Ovary (tissue), 9 donors: ENCODE data around the gene WTAP. TPM values are rescaled to one million over a fixed set of nuclear protein-coding genes. Genes with fewer than 3 reads are reported as not detected.
A peak's percentile ranks its signal among the peaks of the same experiment; 100 is the strongest.
"Not testable (repeated sequence)": the region's sequence is repeated elsewhere in the genome, so short reads cannot be mapped to it uniquely, and the experiment has no call there.

Experiments used
- DNase-seq, 5 donors: peaks; one replicate each; pipeline ENCODE4 v3.0.0-alpha.2; 2019 to 2020
- H3K27ac ChIP-seq, 2 donors: fragments of 200-600 bp; one replicate each; pipeline versions ENCODE4 v1.5.1 to v1.8.0; 2019 to 2022
- H3K27me3 ChIP-seq: fragments of 200-600 bp; one replicate; pipeline ENCODE4 v1.8.0; 2022
- H3K36me3 ChIP-seq: fragments of 200-600 bp; sonication (generic); one replicate; pipeline ENCODE4 v1.5.1; 2019
- H3K4me1 ChIP-seq: one replicate; pipeline ENCODE4 v1.8.1; 2013; ENCODE audit warnings: mild to moderate bottlenecking, moderate library complexity; ENCODE audit not compliant: insufficient read depth
- H3K4me3 ChIP-seq: fragments of 200-600 bp; sonication (generic); one replicate; pipeline ENCODE4 v1.5.1; 2017
- H3K9me3 ChIP-seq, 2 donors: fragments of 200-600 bp in 1 of 2; sonication (generic) in 1 of 2; one replicate each; pipeline versions ENCODE4 v1.5.1 to v1.8.1; 2013 to 2019; ENCODE audit warnings: mild to moderate bottlenecking in 1 of 2, moderate library complexity in 1 of 2
- CTCF ChIP-seq, 3 donors: fragments of 450-650 bp in 2 of 3; fragments of 200-600 bp in 1 of 3; IDR thresholded peaks; one replicate each; pipeline versions ENCODE4 v1.5.1 to v1.8.0; 2016 to 2022; ENCODE audit warnings: antibody characterized with exemption in 3 of 3, mild to moderate bottlenecking in 1 of 3
- EP300 ChIP-seq: sonication (generic); formaldehyde crosslinking; IDR thresholded peaks from one replicate; pipeline ENCODE4 v1.6.1; 2017; ENCODE audit warnings: antibody characterized with exemption
- POLR2A ChIP-seq: fragments of 450-650 bp; IDR thresholded peaks from one replicate; pipeline ENCODE4 v1.6.1; 2017; ENCODE audit warnings: antibody characterized with exemption, mild to moderate bottlenecking, moderate library complexity
- WGBS, 3 donors: extraction: QIAGEN DNeasy Blood & Tissue Kit in 1 of 3; methylation state at CpG; one replicate each; pipeline versions ENCODE4 v1.1.5 to v1.1.7; 2013 to 2017; 5-methylcytosine and 5-hydroxymethylcytosine counted together
- intact Hi-C, 4 donors: fragments of 100-400 bp; cut with DNase I; formaldehyde crosslinking; loops; one replicate each; pipeline versions ENCODE4 v1.11.0 to v1.15.1; 2022 to 2023
- polyA plus RNA-seq, 2 donors: library from polyadenylated mRNA; stranded (reverse); fragments of 200-250 nt in 1 of 2; fragments of 350-450 nt in 1 of 2; fragmentation: Illumina TruSeq in 1 of 2; extraction: RNeasy Lipid Tissue Mini Kit (QIAGEN cat#74804) in 1 of 2; gene quantifications; one replicate each; pipeline ENCODE4 v1.2.3, GENCODE V29; 2013 to 2014
- total RNA-seq, 7 donors: library from RNA; depleted of rRNA in 2 of 7; stranded (reverse); fragments of >200 nt in 2 of 7; fragmentation: NEBNext Ultra II Directional in 3 of 7; extraction: Animal tissue kit (Norgen Biotek cat#: 25700) in 3 of 7; gene quantifications; one replicate each; pipeline versions ENCODE4 v1.1.0 to v1.2.4, GENCODE V29; 2016 to 2023
- donor health status: DM: no; HTN: no; CAD: no; lungs with moderate emphysema.
- donor health status: DM: no; HTN: no; CAD: no.
- donor health status: Bipolar disorder and iron deficiency.
- donor health status: DM: yes; HTN: yes; CAD: no.
- donor health status: DM: no; HTN: no; CAD: no.
- donor health status: DM: yes; HTN: yes; CAD: no.

The WTAP gene
- total and polyA plus RNA-seq, 9 donors, result 65.3 to 117 (median 95.4) TPM

GRCh38 chr6:159693894-159694545 is 33.3 kb upstream of the WTAP start:
- no peaks in the 10 kb centered on the region for H3K27me3 ChIP-seq
- H3K4me3 ChIP-seq, result peak overlapping the region; percentile 81
- whole genome bisulfite sequencing, 3 donors, result 11 to 13% (median 12%) methylated on average over 14 of the region's 14 CpGs
- intact Hi-C loops, result loop anchor here (2.0 to 10.0 kb wide), 7 partner anchors 33 to 158 kb away; partner anchors contain the start of genes TCP1 (in 2 of the 4), WTAP (in 2 of the 4) and ACAT2 (in 1 of the 4)
- no peaks in the 10 kb centered on the region for H3K9me3 ChIP-seq
- peak in 1 of 5 donors; percentile 52 for DNase-seq
- TF ChIP-seq CTCF (IDR thresholded peaks at IDR 0.05) (no peak), EP300 (no peak), POLR2A (no peak)
- H3K36me3 ChIP-seq, result no peaks in the 10 kb centered on the region
- peak overlapping the region; percentile 91 to 92 for H3K27ac ChIP-seq
- H3K4me1 ChIP-seq, result peaks cover 5% of the 10 kb centered on the region

- no peak overlapping the region for H3K27ac ChIP-seq
- H3K36me3 ChIP-seq, result no peaks in the 10 kb centered on the region
- 94 to 97% (median 96%) methylated on average over 2 of the region's 2 CpGs for WGBS, 3 donors
- intact Hi-C loops, result loop anchor here in 1 of 4 donors (10.0 kb wide), 1 partner anchor 149 kb away; no protein-coding TSS in a partner anchor
- H3K9me3 ChIP-seq, result no peaks in the 10 kb centered on the region
- TF ChIP-seq POLR2A (no peak), CTCF (IDR thresholded peaks at IDR 0.05) (no peak), EP300 (no peak)
- H3K4me3 ChIP-seq, result no peak overlapping the region
- H3K4me1 ChIP-seq, result peaks cover 4% of the 10 kb centered on the region
- no peak for DNase-seq
- no peaks in the 10 kb centered on the region for H3K27me3 ChIP-seq
Observed at GRCh38 chr6:159695984-159696383, 31.3 kb upstream of the WTAP start.

GRCh38 chr6:159700970-159701369 is 26.3 kb upstream of the WTAP start:
- peaks cover 0 to 5% of the 10 kb centered on the region in 2 donors for H3K9me3 ChIP-seq
- H3K4me3 ChIP-seq, result no peak overlapping the region
- no peak overlapping the region for H3K27ac ChIP-seq
- H3K4me1 ChIP-seq, result no peaks in the 10 kb centered on the region
- DNase-seq, result no peak
- H3K27me3 ChIP-seq, result no peaks in the 10 kb centered on the region
- H3K36me3 ChIP-seq, result no peaks in the 10 kb centered on the region
- intact Hi-C loops, result no loop called here
- WGBS, 3 donors, result 43 to 69% (median 60%) methylated on average over 1 of the region's 1 CpG
- TF ChIP-seq CTCF (IDR thresholded peaks at IDR 0.05) (no peak), POLR2A (no peak)

- H3K36me3 ChIP-seq, result no peaks in the 10 kb centered on the region
- H3K27me3 ChIP-seq, result no peaks in the 10 kb centered on the region
- WGBS, 3 donors, result 75 to 84% (median 80%) methylated on average over 7 of the region's 7 CpGs
- DNase-seq, result no peak
- H3K4me1 ChIP-seq, result no peaks in the 10 kb centered on the region
- intact Hi-C loops, result no loop called here
- H3K9me3 ChIP-seq, result peaks cover 0 to 5% of the 10 kb centered on the region in 2 donors
- no peak overlapping the region for H3K27ac ChIP-seq
- TF ChIP-seq EP300 (peak; percentile 72), CTCF (IDR thresholded peaks at IDR 0.05) (no peak), POLR2A (no peak)
- H3K4me3 ChIP-seq, result no peak overlapping the region
Observed at GRCh38 chr6:159701413-159701999, 25.8 kb upstream of the WTAP start.

- 82 to 93% (median 86%) methylated on average over 4 of the region's 4 CpGs for WGBS, 3 donors
- H3K27ac ChIP-seq, H3K9me3 ChIP-seq, H3K36me3 ChIP-seq, H3K4me3 ChIP-seq, DNase-seq, H3K27me3 ChIP-seq, intact Hi-C loops, H3K4me1 ChIP-seq: not testable (repeated sequence)
Observed at GRCh38 chr6:159710603-159711002, 16.7 kb upstream of the WTAP start.

- H3K27ac ChIP-seq, H3K36me3 ChIP-seq, H3K9me3 ChIP-seq, DNase-seq, H3K4me3 ChIP-seq, intact Hi-C loops, H3K27me3 ChIP-seq, H3K4me1 ChIP-seq: not testable (repeated sequence)
- 85 to 95% (median 94%) methylated on average over 3 of the region's 3 CpGs for WGBS, 3 donors
Observed at GRCh38 chr6:159712389-159712788, 14.9 kb upstream of the WTAP start.
